ENCODE measurements around the gene PDE9A. TPM values are rescaled to one million over a fixed set of nuclear protein-coding genes. Genes with fewer than 3 reads are reported as not detected.

The PDE9A gene
- total and polyA plus RNA-seq, 2 experiments from 2014 or later, result 26.5 to 31.1 TPM

DNA sequence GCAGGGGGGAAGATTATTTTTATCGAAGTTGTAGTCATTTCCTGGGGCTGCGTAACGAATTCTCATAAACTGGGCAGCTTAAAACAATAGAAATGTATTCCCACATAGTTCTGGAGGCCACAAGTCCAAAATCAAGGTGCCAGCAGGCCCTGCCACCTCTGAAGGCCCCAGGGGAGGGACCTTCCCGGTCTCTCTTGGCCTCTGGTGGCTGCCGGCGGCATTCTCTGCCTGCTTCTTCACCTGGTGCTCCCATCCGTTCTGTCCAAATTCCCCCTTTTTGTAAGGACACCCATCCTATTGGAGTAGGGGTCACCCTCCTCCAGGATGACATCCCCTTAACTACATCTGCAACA is 92.8 kb downstream of the PDE9A start (continued):
- TF ChIP-seq REST (IDR thresholded peaks at IDR 0.05; ENCODE audit: unreplicated experiment) (no peak), CREB1 (CRISPR knock-in tag; IDR thresholded peaks at IDR 0.05; ENCODE audit: low read depth) (no peak)

DNA sequence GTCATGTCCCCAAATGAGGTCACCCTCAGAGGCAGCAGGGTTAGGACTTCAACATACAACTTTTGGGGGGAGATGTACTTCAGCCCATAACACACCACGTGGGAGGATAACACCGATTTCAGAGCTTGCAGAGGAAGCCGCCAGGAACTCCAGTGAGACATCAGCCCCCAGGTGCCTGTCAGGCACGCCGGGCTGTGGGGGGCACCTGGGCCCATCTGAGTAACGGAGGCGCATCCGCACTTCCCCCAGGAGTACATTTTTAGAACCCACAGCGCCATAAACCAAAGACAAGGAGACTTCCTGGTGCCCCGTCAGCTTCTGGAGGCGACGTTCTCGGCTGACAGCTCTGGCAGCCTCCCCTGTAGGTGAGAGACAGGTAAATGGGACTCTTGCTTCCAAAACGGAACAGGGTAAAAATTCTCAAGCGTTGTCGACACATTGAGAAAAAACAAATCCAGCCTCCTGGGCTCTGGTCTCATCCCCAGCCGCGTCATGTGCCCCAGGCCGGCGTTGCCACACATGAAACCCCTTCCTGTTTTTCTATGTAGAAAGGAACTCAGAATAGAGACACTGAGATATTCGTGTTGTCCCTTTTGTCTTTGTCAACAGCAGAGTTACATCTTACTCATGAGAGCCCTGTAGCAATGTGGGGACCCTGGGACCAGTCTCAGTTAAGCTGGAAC is 93.3 kb downstream of the PDE9A start:
- no peak overlapping the region for H3K4me3 ChIP-seq
- no peak overlapping the region for H3K4me2 ChIP-seq
- H3K4me1 ChIP-seq (ENCODE audit: insufficient read depth), result no peaks in the 10 kb centered on the region
- no peak for DNase-seq (ENCODE audit: low spot score)
- Mint-ChIP-seq H3K4me1 (peaks cover 10% of the 10 kb centered on the region; the same call in 1 of the 3 replicates), H3K9me3 (no peaks in the 10 kb centered on the region), H3K4me3 (no peak overlapping the region), H3K27me3 (ENCODE audit: insufficient read depth, low read depth, poor library complexity) (peaks cover 10% of the 10 kb centered on the region), H3K27ac (no peak overlapping the region), H3K36me3 (ENCODE audit: low read depth) (peaks cover 15% of the 10 kb centered on the region; the same call in 2 of the 3 replicates)
- ATAC-seq, result no peak
- no peaks in the 10 kb centered on the region for H3K9me2 ChIP-seq (ENCODE audit: insufficient read depth)
- no peaks in the 10 kb centered on the region for H3K79me2 ChIP-seq (replicated peaks; ENCODE audit: insufficient read depth)
- H3K27ac ChIP-seq (ENCODE audit: low read depth), result peak overlapping the region; percentile 50; the same call in 1 of the 2 replicates
- H3K36me3 ChIP-seq (ENCODE audit: insufficient read depth), result no peaks in the 10 kb centered on the region
- no peaks in the 10 kb centered on the region for H3K27me3 ChIP-seq (ENCODE audit: insufficient read depth)
- H2AFZ ChIP-seq, result no peak overlapping the region
- H3F3A ChIP-seq (replicated peaks; ENCODE audit: low read depth), result no peaks in the 10 kb centered on the region
- H4K20me1 ChIP-seq (replicated peaks; ENCODE audit: insufficient read depth), result 0 out of 2 replicates have a peak, but pooled peaks cover 4% of the 10 kb centered on the region
- TF ChIP-seq JUNB (IDR thresholded peaks at IDR 0.05; ENCODE audit: unreplicated experiment), result no peak
- no peak for TF ChIP-seq ZNF331 (CRISPR knock-in tag; IDR thresholded peaks at IDR 0.05; ENCODE audit: low read depth)
- TF ChIP-seq, protein P1, sequence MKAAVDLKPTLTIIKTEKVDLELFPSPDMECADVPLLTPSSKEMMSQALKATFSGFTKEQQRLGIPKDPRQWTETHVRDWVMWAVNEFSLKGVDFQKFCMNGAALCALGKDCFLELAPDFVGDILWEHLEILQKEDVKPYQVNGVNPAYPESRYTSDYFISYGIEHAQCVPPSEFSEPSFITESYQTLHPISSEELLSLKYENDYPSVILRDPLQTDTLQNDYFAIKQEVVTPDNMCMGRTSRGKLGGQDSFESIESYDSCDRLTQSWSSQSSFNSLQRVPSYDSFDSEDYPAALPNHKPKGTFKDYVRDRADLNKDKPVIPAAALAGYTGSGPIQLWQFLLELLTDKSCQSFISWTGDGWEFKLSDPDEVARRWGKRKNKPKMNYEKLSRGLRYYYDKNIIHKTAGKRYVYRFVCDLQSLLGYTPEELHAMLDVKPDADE (IDR thresholded peaks at IDR 0.05), result no peak
- TF ChIP-seq, protein P2, sequence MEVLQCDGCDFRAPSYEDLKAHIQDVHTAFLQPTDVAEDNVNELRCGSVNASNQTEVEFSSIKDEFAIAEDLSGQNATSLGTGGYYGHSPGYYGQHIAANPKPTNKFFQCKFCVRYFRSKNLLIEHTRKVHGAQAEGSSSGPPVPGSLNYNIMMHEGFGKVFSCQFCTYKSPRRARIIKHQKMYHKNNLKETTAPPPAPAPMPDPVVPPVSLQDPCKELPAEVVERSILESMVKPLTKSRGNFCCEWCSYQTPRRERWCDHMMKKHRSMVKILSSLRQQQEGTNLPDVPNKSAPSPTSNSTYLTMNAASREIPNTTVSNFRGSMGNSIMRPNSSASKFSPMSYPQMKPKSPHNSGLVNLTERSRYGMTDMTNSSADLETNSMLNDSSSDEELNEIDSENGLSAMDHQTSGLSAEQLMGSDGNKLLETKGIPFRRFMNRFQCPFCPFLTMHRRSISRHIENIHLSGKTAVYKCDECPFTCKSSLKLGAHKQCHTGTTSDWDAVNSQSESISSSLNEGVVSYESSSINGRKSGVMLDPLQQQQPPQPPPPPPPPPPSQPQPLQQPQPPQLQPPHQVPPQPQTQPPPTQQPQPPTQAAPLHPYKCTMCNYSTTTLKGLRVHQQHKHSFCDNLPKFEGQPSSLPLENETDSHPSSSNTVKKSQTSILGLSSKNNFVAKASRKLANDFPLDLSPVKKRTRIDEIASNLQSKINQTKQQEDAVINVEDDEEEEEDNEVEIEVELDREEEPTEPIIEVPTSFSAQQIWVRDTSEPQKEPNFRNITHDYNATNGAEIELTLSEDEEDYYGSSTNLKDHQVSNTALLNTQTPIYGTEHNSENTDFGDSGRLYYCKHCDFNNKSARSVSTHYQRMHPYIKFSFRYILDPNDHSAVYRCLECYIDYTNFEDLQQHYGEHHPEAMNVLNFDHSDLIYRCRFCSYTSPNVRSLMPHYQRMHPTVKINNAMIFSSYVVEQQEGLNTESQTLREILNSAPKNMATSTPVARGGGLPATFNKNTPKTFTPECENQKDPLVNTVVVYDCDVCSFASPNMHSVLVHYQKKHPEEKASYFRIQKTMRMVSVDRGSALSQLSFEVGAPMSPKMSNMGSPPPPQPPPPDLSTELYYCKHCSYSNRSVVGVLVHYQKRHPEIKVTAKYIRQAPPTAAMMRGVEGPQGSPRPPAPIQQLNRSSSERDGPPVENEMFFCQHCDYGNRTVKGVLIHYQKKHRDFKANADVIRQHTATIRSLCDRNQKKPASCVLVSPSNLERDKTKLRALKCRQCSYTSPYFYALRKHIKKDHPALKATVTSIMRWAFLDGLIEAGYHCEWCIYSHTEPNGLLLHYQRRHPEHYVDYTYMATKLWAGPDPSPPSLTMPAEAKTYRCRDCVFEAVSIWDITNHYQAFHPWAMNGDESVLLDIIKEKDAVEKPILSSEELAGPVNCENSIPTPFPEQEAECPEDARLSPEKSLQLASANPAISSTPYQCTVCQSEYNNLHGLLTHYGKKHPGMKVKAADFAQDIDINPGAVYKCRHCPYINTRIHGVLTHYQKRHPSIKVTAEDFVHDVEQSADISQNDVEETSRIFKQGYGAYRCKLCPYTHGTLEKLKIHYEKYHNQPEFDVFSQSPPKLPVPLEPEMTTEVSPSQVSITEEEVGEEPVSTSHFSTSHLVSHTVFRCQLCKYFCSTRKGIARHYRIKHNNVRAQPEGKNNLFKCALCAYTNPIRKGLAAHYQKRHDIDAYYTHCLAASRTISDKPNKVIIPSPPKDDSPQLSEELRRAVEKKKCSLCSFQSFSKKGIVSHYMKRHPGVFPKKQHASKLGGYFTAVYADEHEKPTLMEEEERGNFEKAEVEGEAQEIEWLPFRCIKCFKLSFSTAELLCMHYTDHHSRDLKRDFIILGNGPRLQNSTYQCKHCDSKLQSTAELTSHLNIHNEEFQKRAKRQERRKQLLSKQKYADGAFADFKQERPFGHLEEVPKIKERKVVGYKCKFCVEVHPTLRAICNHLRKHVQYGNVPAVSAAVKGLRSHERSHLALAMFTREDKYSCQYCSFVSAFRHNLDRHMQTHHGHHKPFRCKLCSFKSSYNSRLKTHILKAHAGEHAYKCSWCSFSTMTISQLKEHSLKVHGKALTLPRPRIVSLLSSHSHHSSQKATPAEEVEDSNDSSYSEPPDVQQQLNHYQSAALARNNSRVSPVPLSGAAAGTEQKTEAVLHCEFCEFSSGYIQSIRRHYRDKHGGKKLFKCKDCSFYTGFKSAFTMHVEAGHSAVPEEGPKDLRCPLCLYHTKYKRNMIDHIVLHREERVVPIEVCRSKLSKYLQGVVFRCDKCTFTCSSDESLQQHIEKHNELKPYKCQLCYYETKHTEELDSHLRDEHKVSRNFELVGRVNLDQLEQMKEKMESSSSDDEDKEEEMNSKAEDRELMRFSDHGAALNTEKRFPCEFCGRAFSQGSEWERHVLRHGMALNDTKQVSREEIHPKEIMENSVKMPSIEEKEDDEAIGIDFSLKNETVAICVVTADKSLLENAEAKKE (CRISPR knock-in tag; IDR thresholded peaks at IDR 0.05), result no peak
- TF ChIP-seq CREB1 (CRISPR knock-in tag; IDR thresholded peaks at IDR 0.05; ENCODE audit: low read depth), result no peak
- no peak for TF ChIP-seq EZH2phosphoT487 (IDR thresholded peaks at IDR 0.05; ENCODE audit: unreplicated experiment)
- no peak for TF ChIP-seq REST (IDR thresholded peaks at IDR 0.05; ENCODE audit: unreplicated experiment)
- TF ChIP-seq POLR2AphosphoS5 (IDR thresholded peaks at IDR 0.05; ENCODE audit: low read depth), result no peak
- TF ChIP-seq NANOG (IDR thresholded peaks at IDR 0.05; ENCODE audit: borderline replicate concordance), result no peak
- no peak for TF ChIP-seq ZNF114 (CRISPR knock-in tag; IDR thresholded peaks at IDR 0.05)
